Hepatocyte (in vitro differentiated cells): ENCODE measurements around the gene ZNF764.

ENCODE experiments used
- EZH2 ChIP-seq: fragments of 200-600 bp; sonication (generic); IDR thresholded peaks from 2 replicates; pipeline ENCODE4 v1.6.1; 2016; ENCODE audit warnings: antibody characterized with exemption, mild to moderate bottlenecking, borderline replicate concordance
- EZH2phosphoT487 ChIP-seq: fragments of 200-600 bp; sonication (generic); IDR thresholded peaks from one replicate; pipeline ENCODE4 v1.6.1; 2018; ENCODE audit warnings: antibody characterized with exemption, mild to moderate bottlenecking, low read depth, moderate library complexity; ENCODE audit not compliant: unreplicated experiment, severe bottlenecking
- TF ChIP-seq, protein P1 (sequence below): fragments of 200-600 bp; sonication (generic); IDR thresholded peaks from 2 replicates; pipeline ENCODE4 v1.5.1; 2016; ENCODE audit warnings: antibody characterized with exemption, mild to moderate bottlenecking; ENCODE audit not compliant: poor library complexity

GRCh38 chr16:30558789-30559377 is 709 bp upstream of the ZNF764 start:
- TF ChIP-seq, protein P1, sequence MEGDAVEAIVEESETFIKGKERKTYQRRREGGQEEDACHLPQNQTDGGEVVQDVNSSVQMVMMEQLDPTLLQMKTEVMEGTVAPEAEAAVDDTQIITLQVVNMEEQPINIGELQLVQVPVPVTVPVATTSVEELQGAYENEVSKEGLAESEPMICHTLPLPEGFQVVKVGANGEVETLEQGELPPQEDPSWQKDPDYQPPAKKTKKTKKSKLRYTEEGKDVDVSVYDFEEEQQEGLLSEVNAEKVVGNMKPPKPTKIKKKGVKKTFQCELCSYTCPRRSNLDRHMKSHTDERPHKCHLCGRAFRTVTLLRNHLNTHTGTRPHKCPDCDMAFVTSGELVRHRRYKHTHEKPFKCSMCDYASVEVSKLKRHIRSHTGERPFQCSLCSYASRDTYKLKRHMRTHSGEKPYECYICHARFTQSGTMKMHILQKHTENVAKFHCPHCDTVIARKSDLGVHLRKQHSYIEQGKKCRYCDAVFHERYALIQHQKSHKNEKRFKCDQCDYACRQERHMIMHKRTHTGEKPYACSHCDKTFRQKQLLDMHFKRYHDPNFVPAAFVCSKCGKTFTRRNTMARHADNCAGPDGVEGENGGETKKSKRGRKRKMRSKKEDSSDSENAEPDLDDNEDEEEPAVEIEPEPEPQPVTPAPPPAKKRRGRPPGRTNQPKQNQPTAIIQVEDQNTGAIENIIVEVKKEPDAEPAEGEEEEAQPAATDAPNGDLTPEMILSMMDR = no peak
- TF ChIP-seq EZH2 (no peak), EZH2phosphoT487 (no peak)
